Chondrocyte (in vitro differentiated cells): Measurements from ENCODE around the gene CBX6. TPM values are rescaled to one million over a fixed set of nuclear protein-coding genes. Genes with fewer than 3 reads are reported as not detected.
"Not testable (repeated sequence)": the region's sequence is repeated elsewhere in the genome, so short reads cannot be mapped to it uniquely, and the experiment has no call there.

Experiments
- DNase-seq: peaks from one replicate; pipeline ENCODE4 v3.0.0; 2021; ENCODE audit warnings: mixed read lengths, low spot score
- H3K27ac Mint-ChIP-seq: one replicate; pipeline ENCODE4 v1.8.0; 2021; ENCODE audit warnings: mild to moderate bottlenecking, moderate library complexity, mixed read lengths; ENCODE audit not compliant: unreplicated experiment
- H3K27me3 Mint-ChIP-seq: 2 replicates; pipeline ENCODE4 v1.8.0; 2021; ENCODE audit warnings: low read depth, mixed read lengths
- H3K36me3 Mint-ChIP-seq: 2 replicates; pipeline ENCODE4 v1.8.0; 2021; ENCODE audit warnings: low read depth, mixed read lengths
- H3K4me1 Mint-ChIP-seq: 2 replicates; pipeline ENCODE4 v1.8.0; 2021; ENCODE audit warnings: low read depth, mild to moderate bottlenecking, mixed read lengths
- H3K4me3 Mint-ChIP-seq: one replicate; pipeline ENCODE4 v1.8.0; 2021; ENCODE audit warnings: mild to moderate bottlenecking, moderate library complexity, mixed read lengths; ENCODE audit not compliant: unreplicated experiment
- H3K9me3 Mint-ChIP-seq: 2 replicates; pipeline ENCODE4 v1.8.0; 2021; ENCODE audit warnings: low read depth, mixed read lengths
- total RNA-seq: library from RNA; stranded (reverse); gene quantifications from 3 replicates; pipeline ENCODE4 v1.2.1, GENCODE V29; 2021
- TF ChIP-seq, protein P1 (sequence below): fragments of 200-600 bp; sonication (generic); IDR thresholded peaks from 2 replicates; pipeline ENCODE4 v1.5.0; 2021; ENCODE audit warnings: antibody characterized with exemption, mild to moderate bottlenecking, moderate library complexity

CBX6 gene
- total RNA-seq, 1 donor from 2014 or later = 80.1 TPM

DNA sequence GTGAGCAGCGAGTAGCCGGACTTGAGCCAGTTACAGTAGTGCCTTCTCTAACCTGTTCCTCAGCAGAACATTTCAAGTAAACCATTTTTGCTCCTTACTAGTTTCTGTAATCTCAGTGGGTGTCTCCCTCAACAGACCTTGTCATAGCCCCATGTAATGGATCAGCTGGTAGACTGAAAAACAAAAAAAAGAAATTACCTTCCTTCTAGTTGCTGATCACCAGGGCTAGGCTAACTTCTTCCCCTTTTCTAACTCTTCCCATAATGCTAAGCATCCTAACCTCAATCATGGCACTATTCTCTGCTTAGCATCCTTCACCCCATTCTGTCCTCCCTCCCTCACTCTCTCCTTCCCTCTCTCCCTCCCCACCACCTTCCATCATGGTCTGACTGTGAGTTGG is 35.8 kb upstream of the CBX6 start:
- Mint-ChIP-seq H3K36me3 (peaks cover 4% of the 10 kb centered on the region), H3K27ac (no peak overlapping the region), H3K27me3 (peaks cover 35% of the 10 kb centered on the region), H3K9me3 (peaks cover 4% of the 10 kb centered on the region), H3K4me3 (no peak overlapping the region), H3K4me1 (no peaks in the 10 kb centered on the region)
- TF ChIP-seq, protein P1, sequence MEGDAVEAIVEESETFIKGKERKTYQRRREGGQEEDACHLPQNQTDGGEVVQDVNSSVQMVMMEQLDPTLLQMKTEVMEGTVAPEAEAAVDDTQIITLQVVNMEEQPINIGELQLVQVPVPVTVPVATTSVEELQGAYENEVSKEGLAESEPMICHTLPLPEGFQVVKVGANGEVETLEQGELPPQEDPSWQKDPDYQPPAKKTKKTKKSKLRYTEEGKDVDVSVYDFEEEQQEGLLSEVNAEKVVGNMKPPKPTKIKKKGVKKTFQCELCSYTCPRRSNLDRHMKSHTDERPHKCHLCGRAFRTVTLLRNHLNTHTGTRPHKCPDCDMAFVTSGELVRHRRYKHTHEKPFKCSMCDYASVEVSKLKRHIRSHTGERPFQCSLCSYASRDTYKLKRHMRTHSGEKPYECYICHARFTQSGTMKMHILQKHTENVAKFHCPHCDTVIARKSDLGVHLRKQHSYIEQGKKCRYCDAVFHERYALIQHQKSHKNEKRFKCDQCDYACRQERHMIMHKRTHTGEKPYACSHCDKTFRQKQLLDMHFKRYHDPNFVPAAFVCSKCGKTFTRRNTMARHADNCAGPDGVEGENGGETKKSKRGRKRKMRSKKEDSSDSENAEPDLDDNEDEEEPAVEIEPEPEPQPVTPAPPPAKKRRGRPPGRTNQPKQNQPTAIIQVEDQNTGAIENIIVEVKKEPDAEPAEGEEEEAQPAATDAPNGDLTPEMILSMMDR = no peak
- no peak for DNase-seq

DNA sequence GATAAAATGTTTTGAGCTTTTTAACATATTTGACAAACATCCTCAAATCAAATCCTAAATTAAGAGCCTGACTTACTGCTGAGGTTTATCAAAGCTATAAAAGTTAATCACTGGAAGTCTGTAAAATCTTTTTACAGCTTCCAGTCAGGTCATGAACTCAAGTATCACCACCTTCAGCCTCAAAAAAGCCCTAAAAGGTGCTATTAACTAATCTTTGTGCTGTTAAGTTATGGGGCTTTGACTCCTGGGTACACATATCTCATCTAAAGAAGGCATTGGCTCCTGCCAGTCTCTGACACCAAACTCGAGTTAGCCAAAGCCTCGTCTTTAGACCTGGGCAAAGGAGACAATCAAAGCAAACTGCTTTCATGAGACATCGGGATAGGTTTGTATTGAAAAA is 34.0 kb upstream of the CBX6 start:
- H3K9me3 Mint-ChIP-seq = peaks cover 4% of the 10 kb centered on the region
- no peaks in the 10 kb centered on the region for H3K4me1 Mint-ChIP-seq
- DNase-seq = no peak
- peaks cover 36% of the 10 kb centered on the region for H3K27me3 Mint-ChIP-seq
- H3K4me3 Mint-ChIP-seq = no peak overlapping the region
- peaks cover 4% of the 10 kb centered on the region for H3K36me3 Mint-ChIP-seq
- TF ChIP-seq, protein P1 = no peak
- H3K27ac Mint-ChIP-seq = no peak overlapping the region

DNA sequence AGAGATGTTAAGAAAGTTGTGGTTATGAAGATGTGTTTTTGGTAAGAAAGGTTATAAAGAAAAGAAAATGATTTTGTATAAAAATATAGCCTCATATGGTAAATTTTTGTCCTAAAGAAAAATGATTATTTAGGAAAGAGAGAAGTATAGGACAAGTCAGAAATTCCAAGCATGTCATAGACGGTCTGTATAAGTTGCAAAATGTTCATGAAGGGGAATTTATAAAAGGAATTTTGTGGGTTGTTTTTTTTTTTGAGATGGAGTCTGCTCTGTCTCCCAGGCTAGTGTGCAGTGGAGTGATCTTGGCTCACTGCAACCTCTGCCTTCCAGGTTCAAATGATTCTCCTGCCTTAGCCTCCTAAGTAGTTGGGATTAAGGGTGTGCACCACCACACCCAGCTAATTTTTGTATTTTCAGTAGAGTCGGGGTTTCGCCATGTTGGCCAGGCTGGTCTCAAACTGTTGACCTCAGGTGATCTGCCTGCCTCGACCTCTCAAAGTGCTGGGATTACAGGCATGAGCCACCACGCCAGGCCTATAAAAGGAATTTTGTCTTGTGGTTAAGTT is 32.1 kb upstream of the CBX6 start:
- peaks cover 25% of the 10 kb centered on the region for H3K27me3 Mint-ChIP-seq
- not testable (repeated sequence) for H3K27ac Mint-ChIP-seq, H3K36me3 Mint-ChIP-seq, H3K4me3 Mint-ChIP-seq, H3K4me1 Mint-ChIP-seq, H3K9me3 Mint-ChIP-seq, DNase-seq

DNA sequence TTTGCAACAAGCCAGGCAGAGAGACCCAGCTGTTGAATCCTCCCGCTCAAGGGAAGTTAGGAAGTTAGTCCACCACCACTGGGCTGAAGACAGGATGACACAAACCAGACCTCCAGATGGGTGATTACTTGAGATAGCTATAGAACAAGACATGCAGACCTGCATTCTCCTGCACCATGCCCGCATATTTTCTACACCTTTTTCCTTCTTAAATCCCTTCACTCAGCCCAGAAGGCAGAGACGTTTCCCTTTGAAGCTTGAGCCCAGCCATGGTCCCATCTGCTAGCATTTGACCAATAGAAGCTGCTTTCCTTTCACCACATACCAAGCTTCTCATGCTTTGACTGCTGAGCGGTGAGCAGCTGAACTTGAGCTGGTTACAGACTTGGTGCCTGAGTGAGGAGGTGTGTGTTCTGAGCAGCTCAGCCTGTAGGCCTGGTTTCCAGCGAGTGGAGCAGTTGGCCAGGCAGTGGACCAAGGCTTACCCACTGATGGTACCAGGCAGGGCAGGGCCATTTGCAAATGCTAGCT is 29.2 kb upstream of the CBX6 start:
- TF ChIP-seq, protein P1 = no peak
- Mint-ChIP-seq H3K27ac (no peak overlapping the region), H3K36me3 (peaks cover 2% of the 10 kb centered on the region), H3K4me1 (no peaks in the 10 kb centered on the region), H3K9me3 (peaks cover 4% of the 10 kb centered on the region), H3K4me3 (no peak overlapping the region), H3K27me3 (peaks cover 12% of the 10 kb centered on the region)
- no peak for DNase-seq

DNA sequence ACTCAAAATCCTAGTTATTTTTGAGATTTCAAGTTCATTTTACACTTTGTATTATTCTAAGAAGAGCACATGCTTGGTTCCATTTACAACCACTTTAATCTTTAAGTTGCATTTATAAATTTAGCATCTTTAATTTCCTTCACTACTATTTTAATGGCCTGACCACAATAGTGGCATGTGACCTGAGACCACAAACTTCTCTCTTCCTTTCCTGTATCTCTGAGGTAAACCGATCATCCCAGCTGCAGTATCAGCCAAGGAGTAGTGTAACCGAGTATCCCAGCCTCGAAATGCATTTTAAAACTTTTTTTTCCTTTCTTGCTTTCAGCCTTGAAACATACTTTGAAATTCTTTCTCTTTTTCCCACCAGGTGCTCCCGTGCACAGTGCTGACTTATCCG is 28.7 kb upstream of the CBX6 start:
- Mint-ChIP-seq H3K27ac (no peak overlapping the region), H3K4me1 (no peaks in the 10 kb centered on the region), H3K9me3 (peaks cover 4% of the 10 kb centered on the region), H3K27me3 (peaks cover 10% of the 10 kb centered on the region), H3K4me3 (no peak overlapping the region), H3K36me3 (peaks cover 2% of the 10 kb centered on the region)
- TF ChIP-seq, protein P1 = no peak
- no peak for DNase-seq

DNA sequence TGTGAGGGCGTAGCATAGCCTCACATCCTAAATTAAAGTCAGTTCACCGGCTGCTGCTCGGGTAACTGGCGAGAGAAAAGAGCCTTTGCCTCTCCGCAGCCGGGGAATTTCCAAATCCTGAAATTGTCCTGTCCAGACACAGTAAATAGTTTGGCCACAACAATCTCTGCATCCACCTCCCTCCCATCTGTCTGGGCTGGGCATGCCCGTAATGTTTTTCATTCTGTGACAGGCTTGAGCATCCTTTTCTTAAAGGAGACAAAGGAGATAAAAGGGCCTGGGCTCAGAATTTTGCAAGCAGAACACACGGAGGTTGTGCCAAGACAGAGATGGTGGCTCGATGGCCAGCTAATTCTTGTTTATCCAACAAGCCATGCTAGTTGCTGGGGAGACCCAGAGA is 19.2 kb upstream of the CBX6 start:
- Mint-ChIP-seq H3K9me3 (peaks cover 3% of the 10 kb centered on the region), H3K4me1 (no peaks in the 10 kb centered on the region), H3K27me3 (peaks cover 33% of the 10 kb centered on the region), H3K4me3 (no peak overlapping the region), H3K27ac (no peak overlapping the region), H3K36me3 (peaks cover 3% of the 10 kb centered on the region)
- no peak for DNase-seq
- TF ChIP-seq, protein P1 = no peak
